Upper lobe of left lung (tissue), 4 donors: ENCODE results near the gene KRTAP5-7.

Experiments used
- POLR2A ChIP-seq, 4 donors: fragments of 450-650 bp; IDR thresholded peaks; one replicate each; pipeline ENCODE4 v1.5.1; 2016 to 2017; ENCODE audit warnings: antibody characterized with exemption in 4 of 4, mild to moderate bottlenecking in 2 of 4
- TF ChIP-seq, protein P1 (sequence below), 6 experiments: fragments of 450-650 bp in 4 of 6; fragments of 200-600 bp in 2 of 6; sonication (generic) in 2 of 6; IDR thresholded peaks; one replicate each; pipeline ENCODE4 v1.5.1; 2016 to 2019; ENCODE audit warnings: antibody characterized with exemption in 6 of 6

DNA sequence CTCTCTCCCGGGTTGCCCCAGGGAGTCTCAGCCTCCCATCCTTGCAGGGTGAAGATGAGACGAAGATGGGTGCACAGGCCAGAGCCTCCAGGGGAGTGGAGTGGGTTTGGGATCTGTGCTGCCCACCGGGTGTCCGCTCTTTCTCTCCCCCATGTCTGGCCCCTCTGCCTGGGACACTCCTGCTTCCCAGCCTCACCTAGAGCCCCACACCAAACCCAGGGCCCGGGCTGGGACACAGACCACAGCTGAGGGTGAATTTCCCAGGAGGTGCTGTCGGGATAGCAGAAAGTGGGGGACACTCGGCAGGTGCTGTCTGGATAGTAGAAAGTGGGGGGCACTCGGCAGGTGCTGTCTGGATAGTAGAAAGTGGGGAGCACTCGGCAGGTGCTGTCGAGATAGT, 25.0 kb upstream of the KRTAP5-7 start:
- TF ChIP-seq, protein P1, sequence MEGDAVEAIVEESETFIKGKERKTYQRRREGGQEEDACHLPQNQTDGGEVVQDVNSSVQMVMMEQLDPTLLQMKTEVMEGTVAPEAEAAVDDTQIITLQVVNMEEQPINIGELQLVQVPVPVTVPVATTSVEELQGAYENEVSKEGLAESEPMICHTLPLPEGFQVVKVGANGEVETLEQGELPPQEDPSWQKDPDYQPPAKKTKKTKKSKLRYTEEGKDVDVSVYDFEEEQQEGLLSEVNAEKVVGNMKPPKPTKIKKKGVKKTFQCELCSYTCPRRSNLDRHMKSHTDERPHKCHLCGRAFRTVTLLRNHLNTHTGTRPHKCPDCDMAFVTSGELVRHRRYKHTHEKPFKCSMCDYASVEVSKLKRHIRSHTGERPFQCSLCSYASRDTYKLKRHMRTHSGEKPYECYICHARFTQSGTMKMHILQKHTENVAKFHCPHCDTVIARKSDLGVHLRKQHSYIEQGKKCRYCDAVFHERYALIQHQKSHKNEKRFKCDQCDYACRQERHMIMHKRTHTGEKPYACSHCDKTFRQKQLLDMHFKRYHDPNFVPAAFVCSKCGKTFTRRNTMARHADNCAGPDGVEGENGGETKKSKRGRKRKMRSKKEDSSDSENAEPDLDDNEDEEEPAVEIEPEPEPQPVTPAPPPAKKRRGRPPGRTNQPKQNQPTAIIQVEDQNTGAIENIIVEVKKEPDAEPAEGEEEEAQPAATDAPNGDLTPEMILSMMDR (IDR thresholded peaks at IDR 0.05) = no peak
- TF ChIP-seq POLR2A (IDR thresholded peaks at IDR 0.05) = no peak
